ENCODE data around the gene CNOT2. TPM values are rescaled to one million over a fixed set of nuclear protein-coding genes. Genes with fewer than 3 reads are reported as not detected.

Gene CNOT2
- total RNA-seq, 1 donor from 2014 or later: 48.7 TPM

GRCh38 chr12:70306676-70307075 lies 63.4 kb downstream of the CNOT2 start:
- H3K4me1 Mint-ChIP-seq (ENCODE audit: low read depth): peaks cover 13% of the 10 kb centered on the region
- TF ChIP-seq CTCF (IDR thresholded peaks at IDR 0.05): no peak
- H3K27me3 Mint-ChIP-seq (ENCODE audit: low read depth): no peaks in the 10 kb centered on the region
- peaks cover 11% of the 10 kb centered on the region for H3K9me3 Mint-ChIP-seq (ENCODE audit: low read depth)
- H3K4me3 Mint-ChIP-seq (ENCODE audit: unreplicated experiment): no peak overlapping the region
- peaks cover 17% of the 10 kb centered on the region for H3K36me3 Mint-ChIP-seq (ENCODE audit: low read depth)
- DNase-seq (ENCODE audit: low spot score): no peak
- no peak overlapping the region for H3K27ac Mint-ChIP-seq (ENCODE audit: unreplicated experiment)

GRCh38 chr12:70307868-70308267 lies 64.6 kb downstream of the CNOT2 start:
- DNase-seq (ENCODE audit: low spot score): no peak
- no peaks in the 10 kb centered on the region for H3K27me3 Mint-ChIP-seq (ENCODE audit: low read depth)
- peaks cover 13% of the 10 kb centered on the region for H3K4me1 Mint-ChIP-seq (ENCODE audit: low read depth)
- no peak for TF ChIP-seq CTCF (IDR thresholded peaks at IDR 0.05)
- H3K4me3 Mint-ChIP-seq (ENCODE audit: unreplicated experiment): no peak overlapping the region
- H3K27ac Mint-ChIP-seq (ENCODE audit: unreplicated experiment): peak overlapping the region; percentile 23
- peaks cover 11% of the 10 kb centered on the region for H3K9me3 Mint-ChIP-seq (ENCODE audit: low read depth)
- H3K36me3 Mint-ChIP-seq (ENCODE audit: low read depth): peaks cover 13% of the 10 kb centered on the region

- DNase-seq (ENCODE audit: low spot score): no peak
- Mint-ChIP-seq H3K4me1 (ENCODE audit: low read depth) (peaks cover 13% of the 10 kb centered on the region), H3K36me3 (ENCODE audit: low read depth) (peaks cover 8% of the 10 kb centered on the region), H3K27me3 (ENCODE audit: low read depth) (no peaks in the 10 kb centered on the region), H3K9me3 (ENCODE audit: low read depth) (no peaks in the 10 kb centered on the region), H3K4me3 (ENCODE audit: unreplicated experiment) (no peak overlapping the region), H3K27ac (ENCODE audit: unreplicated experiment) (no peak overlapping the region)
- no peak for TF ChIP-seq CTCF (IDR thresholded peaks at IDR 0.05)
Observed at GRCh38 chr12:70309348-70309747, 66.1 kb downstream of the CNOT2 start.

- DNase-seq (ENCODE audit: low spot score): no peak
- Mint-ChIP-seq H3K9me3 (ENCODE audit: low read depth) (no peaks in the 10 kb centered on the region), H3K4me1 (ENCODE audit: low read depth) (peaks cover 8% of the 10 kb centered on the region), H3K4me3 (ENCODE audit: unreplicated experiment) (no peak overlapping the region), H3K27ac (ENCODE audit: unreplicated experiment) (no peak overlapping the region), H3K27me3 (ENCODE audit: low read depth) (no peaks in the 10 kb centered on the region), H3K36me3 (ENCODE audit: low read depth) (peaks cover 3% of the 10 kb centered on the region)
- TF ChIP-seq CTCF (IDR thresholded peaks at IDR 0.05): no peak
Observed at GRCh38 chr12:70314145-70314544, 70.9 kb downstream of the CNOT2 start.

- Mint-ChIP-seq H3K36me3 (ENCODE audit: low read depth) (peaks cover 2% of the 10 kb centered on the region), H3K9me3 (ENCODE audit: low read depth) (no peaks in the 10 kb centered on the region), H3K4me1 (ENCODE audit: low read depth) (peaks cover 8% of the 10 kb centered on the region), H3K27me3 (ENCODE audit: low read depth) (no peaks in the 10 kb centered on the region), H3K4me3 (ENCODE audit: unreplicated experiment) (no peak overlapping the region), H3K27ac (ENCODE audit: unreplicated experiment) (peak overlapping the region; percentile 13)
- DNase-seq (ENCODE audit: low spot score): no peak
- no peak for TF ChIP-seq CTCF (IDR thresholded peaks at IDR 0.05)
Observed at GRCh38 chr12:70317781-70318180, 74.5 kb downstream of the CNOT2 start.
